ENCODE data around the gene TMEM209. TPM values are rescaled to one million over a fixed set of nuclear protein-coding genes. Genes with fewer than 3 reads are reported as not detected.
"Not testable (repeated sequence)": the region's sequence is repeated elsewhere in the genome, so short reads cannot be mapped to it uniquely, and the experiment has no call there.

The TMEM209 gene
- total RNA-seq, 4 donors from 2014 or later, result 3.5 to 11.3 (median 8.8) TPM

DNA sequence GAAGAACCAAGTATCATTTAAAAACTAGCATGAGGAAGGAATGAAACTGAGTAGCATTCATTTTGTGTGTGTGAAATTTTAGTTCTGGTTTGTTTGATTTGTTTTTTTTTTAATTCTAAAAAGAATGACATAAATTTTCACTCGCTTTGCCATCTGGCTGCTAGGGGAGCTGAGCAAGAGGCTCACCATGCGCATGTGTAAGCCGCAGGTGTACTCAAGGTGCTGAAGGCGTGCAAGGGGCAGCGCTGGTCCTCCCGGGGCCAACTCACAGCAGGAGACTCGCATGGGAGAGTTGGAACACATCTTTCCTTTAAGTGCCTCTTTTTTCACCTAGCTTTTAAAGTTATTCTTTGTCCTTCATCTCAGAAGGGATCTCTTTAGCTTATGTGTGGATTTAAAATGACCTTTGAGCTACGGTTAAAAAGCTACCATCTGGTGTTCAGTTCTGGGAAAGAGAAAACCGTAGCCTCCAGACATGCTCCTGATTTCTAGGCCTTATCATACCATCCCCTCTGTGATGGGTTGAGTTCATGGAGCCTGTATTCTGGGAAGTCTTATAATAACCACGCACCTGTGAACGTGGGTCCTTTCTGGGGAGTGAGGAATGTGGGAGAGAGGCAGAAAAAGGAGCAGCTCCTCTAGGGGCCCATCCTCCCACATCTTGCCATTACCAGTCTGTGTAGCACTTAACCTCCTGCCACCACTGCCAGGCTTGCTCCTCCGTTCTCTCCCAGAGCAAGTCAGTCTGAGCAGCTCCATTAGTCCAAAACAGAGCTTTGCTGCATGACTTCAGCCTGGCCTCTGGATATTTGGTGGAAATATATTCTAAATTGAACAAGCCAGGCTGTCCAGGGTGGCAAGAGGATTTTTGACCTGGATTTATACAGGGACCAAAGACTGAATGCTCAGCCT, 73.0 kb downstream of the TMEM209 start:
- H3K4me1 ChIP-seq, result peaks cover 0 to 4% (median 0%) of the 10 kb centered on the region in 3 donors
- intact Hi-C loops (cut with DNase I), result no loop called here
- no peaks in the 10 kb centered on the region for H3K9me3 ChIP-seq
- no peak overlapping the region for H3K4me3 ChIP-seq
- peaks cover 9 to 97% (median 12%) of the 10 kb centered on the region in 3 donors for H3K36me3 ChIP-seq
- TF ChIP-seq, protein P1, sequence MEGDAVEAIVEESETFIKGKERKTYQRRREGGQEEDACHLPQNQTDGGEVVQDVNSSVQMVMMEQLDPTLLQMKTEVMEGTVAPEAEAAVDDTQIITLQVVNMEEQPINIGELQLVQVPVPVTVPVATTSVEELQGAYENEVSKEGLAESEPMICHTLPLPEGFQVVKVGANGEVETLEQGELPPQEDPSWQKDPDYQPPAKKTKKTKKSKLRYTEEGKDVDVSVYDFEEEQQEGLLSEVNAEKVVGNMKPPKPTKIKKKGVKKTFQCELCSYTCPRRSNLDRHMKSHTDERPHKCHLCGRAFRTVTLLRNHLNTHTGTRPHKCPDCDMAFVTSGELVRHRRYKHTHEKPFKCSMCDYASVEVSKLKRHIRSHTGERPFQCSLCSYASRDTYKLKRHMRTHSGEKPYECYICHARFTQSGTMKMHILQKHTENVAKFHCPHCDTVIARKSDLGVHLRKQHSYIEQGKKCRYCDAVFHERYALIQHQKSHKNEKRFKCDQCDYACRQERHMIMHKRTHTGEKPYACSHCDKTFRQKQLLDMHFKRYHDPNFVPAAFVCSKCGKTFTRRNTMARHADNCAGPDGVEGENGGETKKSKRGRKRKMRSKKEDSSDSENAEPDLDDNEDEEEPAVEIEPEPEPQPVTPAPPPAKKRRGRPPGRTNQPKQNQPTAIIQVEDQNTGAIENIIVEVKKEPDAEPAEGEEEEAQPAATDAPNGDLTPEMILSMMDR (IDR thresholded peaks at IDR 0.05), result no peak
- TF ChIP-seq POLR2A (IDR thresholded peaks at IDR 0.05), result no peak
- WGBS, 2 donors, result 91 to 96% methylated on average over 11 to 12 of the region's 12 CpGs
- DNase-seq, result no peak
- no peaks in the 10 kb centered on the region for H3K27me3 ChIP-seq
- no peak overlapping the region for H3K27ac ChIP-seq

DNA sequence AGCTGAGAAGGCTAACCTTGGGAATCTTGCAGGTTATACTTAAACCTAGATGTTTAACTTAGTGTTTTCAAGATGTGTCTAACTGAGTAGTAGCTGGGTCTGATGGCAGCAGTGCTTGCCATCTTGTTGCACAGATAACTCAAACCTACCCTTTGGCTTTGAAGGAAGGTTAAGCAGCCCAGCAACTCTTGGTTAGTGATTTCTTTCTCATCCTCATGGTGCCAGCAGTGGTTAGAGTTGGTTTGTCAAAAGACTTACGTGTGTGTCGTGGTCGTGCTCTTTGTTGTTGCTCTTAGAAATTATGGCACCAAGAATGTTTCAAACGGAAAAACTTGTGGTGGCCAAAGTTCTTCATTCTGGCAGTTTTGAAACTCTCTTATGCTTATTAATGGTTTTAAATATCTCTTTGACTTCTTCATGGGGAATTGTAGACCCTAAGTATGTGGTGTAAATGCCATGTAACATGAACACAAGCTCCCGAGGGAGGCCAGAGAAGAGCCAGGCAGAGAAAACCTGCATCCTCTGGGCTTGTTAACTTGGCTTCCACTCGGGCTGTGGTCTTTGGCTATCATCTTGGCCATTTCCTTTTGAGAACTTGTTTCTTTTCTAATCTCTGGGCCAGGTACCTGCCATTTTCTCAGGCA, 73.9 kb downstream of the TMEM209 start:
- H3K36me3 ChIP-seq, result peaks cover 8 to 98% (median 11%) of the 10 kb centered on the region in 3 donors
- no peaks in the 10 kb centered on the region for H3K27me3 ChIP-seq
- no peak for DNase-seq
- intact Hi-C loops (cut with DNase I), result no loop called here
- H3K4me1 ChIP-seq, result peaks cover 0 to 5% (median 0%) of the 10 kb centered on the region in 3 donors
- no peak for TF ChIP-seq POLR2A (IDR thresholded peaks at IDR 0.05)
- TF ChIP-seq, protein P1 (IDR thresholded peaks at IDR 0.05), result no peak
- no peak overlapping the region for H3K4me3 ChIP-seq
- no peak overlapping the region for H3K27ac ChIP-seq
- no peaks in the 10 kb centered on the region for H3K9me3 ChIP-seq
- WGBS, 2 donors, result 87 to 96% methylated on average over 6 of the region's 6 CpGs

- TF ChIP-seq POLR2A (IDR thresholded peaks at IDR 0.05), result no peak
- TF ChIP-seq, protein P1 (IDR thresholded peaks at IDR 0.05), result no peak
- Histone ChIP-seq H3K4me1 (peaks cover 0 to 5% (median 0%) of the 10 kb centered on the region in 3 donors), H3K4me3 (no peak overlapping the region), H3K27me3 (no peaks in the 10 kb centered on the region), H3K9me3 (no peaks in the 10 kb centered on the region), H3K36me3 (peaks cover 8 to 98% (median 26%) of the 10 kb centered on the region in 3 donors), H3K27ac (no peak overlapping the region)
- intact Hi-C loops (cut with DNase I), result no loop called here
- 77 to 88% methylated on average over 4 of the region's 4 CpGs for WGBS, 2 donors
- DNase-seq, result no peak
Observed at GRCh38 chr7:130129011-130129411, 76.2 kb downstream of the TMEM209 start.

GRCh38 chr7:130127821-130128317, 77.3 kb downstream of the TMEM209 start:
- H3K9me3 ChIP-seq, result no peaks in the 10 kb centered on the region
- intact Hi-C loops (cut with DNase I), result no loop called here
- DNase-seq, result no peak
- H3K36me3 ChIP-seq, result peaks cover 8 to 98% (median 32%) of the 10 kb centered on the region in 3 donors
- WGBS, 2 donors, result 56 to 70% methylated on average over 1 of the region's 1 CpG
- peaks cover 0 to 5% (median 0%) of the 10 kb centered on the region in 3 donors for H3K4me1 ChIP-seq
- no peaks in the 10 kb centered on the region for H3K27me3 ChIP-seq
- no peak overlapping the region for H3K4me3 ChIP-seq
- no peak overlapping the region for H3K27ac ChIP-seq
- no peak for TF ChIP-seq POLR2A (IDR thresholded peaks at IDR 0.05)
- TF ChIP-seq, protein P1 (IDR thresholded peaks at IDR 0.05), result no peak

GRCh38 chr7:130127404-130127803, 77.8 kb downstream of the TMEM209 start:
- TF ChIP-seq POLR2A (IDR thresholded peaks at IDR 0.05), result no peak
- TF ChIP-seq, protein P1 (IDR thresholded peaks at IDR 0.05), result no peak
- WGBS, 2 donors, result 72 to 78% methylated on average over 2 of the region's 2 CpGs
- H3K36me3 ChIP-seq, result peaks cover 8 to 98% (median 34%) of the 10 kb centered on the region in 3 donors
- no peak overlapping the region for H3K4me3 ChIP-seq
- no peaks in the 10 kb centered on the region for H3K27me3 ChIP-seq
- DNase-seq, result no peak
- peaks cover 0 to 5% (median 0%) of the 10 kb centered on the region in 3 donors for H3K4me1 ChIP-seq
- no peaks in the 10 kb centered on the region for H3K9me3 ChIP-seq
- intact Hi-C loops (cut with DNase I), result no loop called here
- no peak overlapping the region for H3K27ac ChIP-seq

GRCh38 chr7:130126840-130127239, 78.4 kb downstream of the TMEM209 start:
- H3K27me3 ChIP-seq; H3K4me3 ChIP-seq; H3K9me3 ChIP-seq; H3K4me1 ChIP-seq; intact Hi-C loops (cut with DNase I); DNase-seq; H3K27ac ChIP-seq: not testable (repeated sequence)
- peaks cover 8 to 98% (median 34%) of the 10 kb centered on the region in 3 donors for H3K36me3 ChIP-seq
- WGBS, 2 donors, result 93 to 96% methylated on average over 3 of the region's 3 CpGs

All from esophagus squamous epithelium (tissue), 5 donors.